ENCODE measurements around the gene EHMT1.

EHMT1 gene

DNA sequence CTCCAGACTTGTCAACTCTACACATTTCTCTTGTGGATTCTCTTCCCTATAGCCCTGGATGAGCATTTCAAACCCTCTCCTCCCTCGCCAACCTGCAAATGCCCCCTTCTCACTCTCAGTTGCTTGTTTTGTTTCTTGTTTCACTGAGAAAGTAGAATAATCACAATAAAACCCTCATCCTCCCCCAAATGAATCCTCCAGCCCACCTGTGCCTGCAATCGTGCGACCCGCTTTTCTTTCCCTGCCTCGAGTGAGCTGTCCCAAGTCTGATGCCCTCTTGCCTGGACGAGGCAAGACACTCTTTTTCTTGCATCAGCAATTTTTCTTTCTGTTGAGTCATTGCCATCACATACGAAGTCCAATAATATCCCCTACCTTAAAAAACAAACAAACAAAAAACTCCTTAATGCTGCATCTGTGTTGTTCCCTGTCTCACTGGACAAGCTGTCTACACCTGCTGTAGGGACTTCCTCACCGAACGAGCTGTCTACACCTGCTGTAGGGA, 255.1 kb downstream of the EHMT1 start:
- Histone ChIP-seq H3K9ac (ENCODE audit: low read depth, low read length, poor library complexity, severe bottlenecking) (no peak overlapping the region), H3K4me3 (ENCODE audit: low read length, poor library complexity, severe bottlenecking) (no peak overlapping the region), H3K4me2 (ENCODE audit: low read depth, low read length, poor library complexity, severe bottlenecking) (no peak overlapping the region), H2AFZ (ENCODE audit: low read length) (no peak overlapping the region), H3K27me3 (ENCODE audit: insufficient read depth, low read length, poor library complexity, severe bottlenecking) (no peaks in the 10 kb centered on the region), H3F3A (ENCODE audit: low read depth) (no peaks in the 10 kb centered on the region), H3K79me2 (ENCODE audit: insufficient read depth, low read length) (no peaks in the 10 kb centered on the region), H3K9me3 (ENCODE audit: insufficient read depth, low read depth, low read length) (peaks cover 14% of the 10 kb centered on the region; the same call in 1 of the 2 replicates), H3K36me3 (ENCODE audit: insufficient read depth, low read length) (no peaks in the 10 kb centered on the region), H4K20me1 (ENCODE audit: insufficient read depth, low read length, poor library complexity, severe bottlenecking) (no peaks in the 10 kb centered on the region), H3K4me1 (ENCODE audit: insufficient read depth, low read length, poor library complexity, severe bottlenecking) (no peaks in the 10 kb centered on the region), H3K9me2 (replicated peaks; ENCODE audit: low read depth, low read length) (no peaks in the 10 kb centered on the region)
- TF ChIP-seq, protein P1, sequence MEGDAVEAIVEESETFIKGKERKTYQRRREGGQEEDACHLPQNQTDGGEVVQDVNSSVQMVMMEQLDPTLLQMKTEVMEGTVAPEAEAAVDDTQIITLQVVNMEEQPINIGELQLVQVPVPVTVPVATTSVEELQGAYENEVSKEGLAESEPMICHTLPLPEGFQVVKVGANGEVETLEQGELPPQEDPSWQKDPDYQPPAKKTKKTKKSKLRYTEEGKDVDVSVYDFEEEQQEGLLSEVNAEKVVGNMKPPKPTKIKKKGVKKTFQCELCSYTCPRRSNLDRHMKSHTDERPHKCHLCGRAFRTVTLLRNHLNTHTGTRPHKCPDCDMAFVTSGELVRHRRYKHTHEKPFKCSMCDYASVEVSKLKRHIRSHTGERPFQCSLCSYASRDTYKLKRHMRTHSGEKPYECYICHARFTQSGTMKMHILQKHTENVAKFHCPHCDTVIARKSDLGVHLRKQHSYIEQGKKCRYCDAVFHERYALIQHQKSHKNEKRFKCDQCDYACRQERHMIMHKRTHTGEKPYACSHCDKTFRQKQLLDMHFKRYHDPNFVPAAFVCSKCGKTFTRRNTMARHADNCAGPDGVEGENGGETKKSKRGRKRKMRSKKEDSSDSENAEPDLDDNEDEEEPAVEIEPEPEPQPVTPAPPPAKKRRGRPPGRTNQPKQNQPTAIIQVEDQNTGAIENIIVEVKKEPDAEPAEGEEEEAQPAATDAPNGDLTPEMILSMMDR (conservative IDR thresholded peaks at IDR 0.05; ENCODE audit: low read length): no peak
- TF ChIP-seq EZH2phosphoT487 (IDR thresholded peaks at IDR 0.05; ENCODE audit: borderline replicate concordance): no peak

DNA sequence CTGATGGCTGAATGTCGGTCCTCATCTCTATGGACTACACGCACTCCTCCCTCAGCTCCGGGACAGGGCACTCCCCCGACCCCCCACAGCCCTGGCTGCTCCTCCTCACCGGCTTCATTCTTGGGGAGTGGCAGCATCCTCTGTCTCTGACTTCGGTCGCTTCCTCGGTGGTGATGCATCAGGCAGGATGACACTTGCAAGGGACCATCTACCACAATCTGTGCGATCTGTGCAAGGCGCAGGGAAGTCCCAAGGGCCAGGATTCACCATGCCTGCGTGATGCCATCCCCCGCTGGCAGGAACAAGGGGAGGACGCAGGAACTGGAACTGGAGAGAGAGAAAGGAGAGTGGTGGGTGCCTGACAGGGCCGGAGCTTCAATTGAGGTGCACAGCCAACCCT, 256.5 kb downstream of the EHMT1 start:
- H3K27me3 ChIP-seq (ENCODE audit: insufficient read depth, low read length, poor library complexity, severe bottlenecking): no peaks in the 10 kb centered on the region
- TF ChIP-seq, protein P1 (conservative IDR thresholded peaks at IDR 0.05; ENCODE audit: low read length): no peak
- no peak for TF ChIP-seq EZH2phosphoT487 (IDR thresholded peaks at IDR 0.05; ENCODE audit: borderline replicate concordance)

DNA sequence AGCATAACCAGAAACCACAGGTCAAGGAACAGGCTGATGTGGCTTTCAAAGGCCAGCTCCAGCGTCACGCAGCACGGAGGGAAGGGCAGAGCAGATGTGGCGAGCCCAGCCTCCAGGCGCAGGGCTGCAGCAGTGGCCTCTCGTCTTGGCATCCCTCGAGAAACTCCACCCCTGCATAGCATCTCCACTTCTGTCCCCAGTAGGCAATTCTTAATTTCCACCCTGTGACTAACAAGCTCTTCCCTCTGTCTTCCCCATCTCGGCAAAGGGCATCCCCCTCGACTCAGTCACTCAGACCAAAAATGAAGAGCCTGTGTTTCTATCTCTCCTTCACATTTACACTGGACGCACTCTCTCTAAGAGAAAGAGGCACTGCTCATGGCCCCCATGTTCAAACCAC, 257.0 kb downstream of the EHMT1 start:
- Histone ChIP-seq H3K9ac (ENCODE audit: low read depth, low read length, poor library complexity, severe bottlenecking) (no peak overlapping the region), H2AFZ (ENCODE audit: low read length) (no peak overlapping the region), H3K79me2 (ENCODE audit: insufficient read depth, low read length) (no peaks in the 10 kb centered on the region), H3K36me3 (ENCODE audit: insufficient read depth, low read length) (no peaks in the 10 kb centered on the region), H3K4me2 (ENCODE audit: low read depth, low read length, poor library complexity, severe bottlenecking) (no peak overlapping the region), H4K20me1 (ENCODE audit: insufficient read depth, low read length, poor library complexity, severe bottlenecking) (no peaks in the 10 kb centered on the region), H3K9me2 (replicated peaks; ENCODE audit: low read depth, low read length) (no peaks in the 10 kb centered on the region), H3K4me1 (ENCODE audit: insufficient read depth, low read length, poor library complexity, severe bottlenecking) (no peaks in the 10 kb centered on the region), H3F3A (ENCODE audit: low read depth) (no peaks in the 10 kb centered on the region), H3K9me3 (ENCODE audit: insufficient read depth, low read depth, low read length) (peaks cover 18% of the 10 kb centered on the region; the same call in 1 of the 2 replicates), H3K27me3 (ENCODE audit: insufficient read depth, low read length, poor library complexity, severe bottlenecking) (no peaks in the 10 kb centered on the region), H3K4me3 (ENCODE audit: low read length, poor library complexity, severe bottlenecking) (no peak overlapping the region)
- TF ChIP-seq, protein P1 (conservative IDR thresholded peaks at IDR 0.05; ENCODE audit: low read length): no peak
- TF ChIP-seq EZH2phosphoT487 (IDR thresholded peaks at IDR 0.05; ENCODE audit: borderline replicate concordance): no peak

More for the DNA sequence above, 256.5 kb downstream of the EHMT1 start:
- peaks cover 18% of the 10 kb centered on the region; the same call in 1 of the 2 replicates for H3K9me3 ChIP-seq (ENCODE audit: insufficient read depth, low read depth, low read length)
- H3K4me2 ChIP-seq (ENCODE audit: low read depth, low read length, poor library complexity, severe bottlenecking): no peak overlapping the region
- no peaks in the 10 kb centered on the region for H3F3A ChIP-seq (ENCODE audit: low read depth)
- no peaks in the 10 kb centered on the region for H3K9me2 ChIP-seq (replicated peaks; ENCODE audit: low read depth, low read length)
- H3K9ac ChIP-seq (ENCODE audit: low read depth, low read length, poor library complexity, severe bottlenecking): no peak overlapping the region
- no peaks in the 10 kb centered on the region for H4K20me1 ChIP-seq (ENCODE audit: insufficient read depth, low read length, poor library complexity, severe bottlenecking)
- H3K4me3 ChIP-seq (ENCODE audit: low read length, poor library complexity, severe bottlenecking): no peak overlapping the region
- H3K4me1 ChIP-seq (ENCODE audit: insufficient read depth, low read length, poor library complexity, severe bottlenecking): no peaks in the 10 kb centered on the region
- no peak overlapping the region for H2AFZ ChIP-seq (ENCODE audit: low read length)
- no peaks in the 10 kb centered on the region for H3K36me3 ChIP-seq (ENCODE audit: insufficient read depth, low read length)
- no peaks in the 10 kb centered on the region for H3K79me2 ChIP-seq (ENCODE audit: insufficient read depth, low read length)

All from Loucy (cell line).